Bronchial epithelial cell (primary cell): ENCODE results near the gene CCDC40. TPM values are rescaled to one million over a fixed set of nuclear protein-coding genes. Genes with fewer than 3 reads are reported as not detected.

Source experiments
- DNase-seq: peaks from one replicate; pipeline ENCODE4 v3.0.0-alpha.2; 2010; ENCODE audit warnings: low read depth
- FAIRE-seq: peaks from 2 replicates; lab custom pipeline; 2011; peaks lifted over from hg19 to GRCh38; lab: Jason Lieb, UNC
- H3K27me3 ChIP-seq: 2 replicates; pipeline ENCODE4 v1.5.1; 2011; ENCODE audit warnings: low read length; ENCODE audit not compliant: control insufficient read depth, insufficient read depth
- H3K36me3 ChIP-seq: 2 replicates; pipeline ENCODE4 v1.5.1; 2011; ENCODE audit warnings: low read length; ENCODE audit not compliant: control insufficient read depth, insufficient read depth
- H3K4me3 ChIP-seq: 2 replicates; pipeline ENCODE4 v1.5.1; 2011; ENCODE audit warnings: mild to moderate bottlenecking, low read depth, low read length, control low read depth
- CTCF ChIP-seq: IDR thresholded peaks from 2 replicates; pipeline ENCODE4 v1.5.1; 2011; ENCODE audit warnings: mild to moderate bottlenecking, moderate library complexity, low read length, control low read depth, inconsistent platforms; ENCODE audit not compliant: insufficient read depth, severe bottlenecking
- total RNA-seq: library from RNA; depleted of rRNA; stranded (reverse); fragments of >200 nt; gene quantifications from 2 replicates; pipeline ENCODE4 v1.2.1, GENCODE V29; 2014

The CCDC40 gene
- total RNA-seq, 1 donor from 2014 or later = 0.79 TPM

GRCh38 chr17:80082403-80083135, 46.1 kb downstream of the CCDC40 start:
- no peaks in the 10 kb centered on the region for H3K27me3 ChIP-seq
- H3K36me3 ChIP-seq = no peaks in the 10 kb centered on the region
- no peak overlapping the region for H3K4me3 ChIP-seq
- DNase-seq = peak; percentile 61
- TF ChIP-seq CTCF = peak; percentile 81
- no peak for FAIRE-seq

- no peak overlapping the region for H3K4me3 ChIP-seq
- DNase-seq = no peak
- H3K27me3 ChIP-seq = no peaks in the 10 kb centered on the region
- no peak for TF ChIP-seq CTCF
- FAIRE-seq = no peak
- no peaks in the 10 kb centered on the region for H3K36me3 ChIP-seq
These were observed 46.8 kb downstream of the CCDC40 start for GRCh38 chr17:80083136-80083661.

- TF ChIP-seq CTCF = no peak
- Histone ChIP-seq H3K27me3 (no peaks in the 10 kb centered on the region), H3K36me3 (no peaks in the 10 kb centered on the region), H3K4me3 (no peak overlapping the region)
- FAIRE-seq (peak; percentile 47), DNase-seq (no peak)
These were observed 48.3 kb downstream of the CCDC40 start for GRCh38 chr17:80084773-80085172.

GRCh38 chr17:80086081-80086480, 49.6 kb downstream of the CCDC40 start:
- DNase-seq = no peak
- Histone ChIP-seq H3K36me3 (no peaks in the 10 kb centered on the region), H3K27me3 (no peaks in the 10 kb centered on the region), H3K4me3 (no peak overlapping the region)
- FAIRE-seq = no peak
- no peak for TF ChIP-seq CTCF

- FAIRE-seq (no peak), DNase-seq (no peak)
- H3K36me3 ChIP-seq = no peaks in the 10 kb centered on the region
- no peaks in the 10 kb centered on the region for H3K27me3 ChIP-seq
- no peak overlapping the region for H3K4me3 ChIP-seq
- no peak for TF ChIP-seq CTCF
These were observed 50.2 kb downstream of the CCDC40 start for GRCh38 chr17:80086616-80087015.
